ENCODE results near the gene IL1RL1. TPM values are rescaled to one million over a fixed set of nuclear protein-coding genes. Genes with fewer than 3 reads are reported as not detected.

The IL1RL1 gene
- total RNA-seq, 1 experiment from 2014 or later: not detected

DNA sequence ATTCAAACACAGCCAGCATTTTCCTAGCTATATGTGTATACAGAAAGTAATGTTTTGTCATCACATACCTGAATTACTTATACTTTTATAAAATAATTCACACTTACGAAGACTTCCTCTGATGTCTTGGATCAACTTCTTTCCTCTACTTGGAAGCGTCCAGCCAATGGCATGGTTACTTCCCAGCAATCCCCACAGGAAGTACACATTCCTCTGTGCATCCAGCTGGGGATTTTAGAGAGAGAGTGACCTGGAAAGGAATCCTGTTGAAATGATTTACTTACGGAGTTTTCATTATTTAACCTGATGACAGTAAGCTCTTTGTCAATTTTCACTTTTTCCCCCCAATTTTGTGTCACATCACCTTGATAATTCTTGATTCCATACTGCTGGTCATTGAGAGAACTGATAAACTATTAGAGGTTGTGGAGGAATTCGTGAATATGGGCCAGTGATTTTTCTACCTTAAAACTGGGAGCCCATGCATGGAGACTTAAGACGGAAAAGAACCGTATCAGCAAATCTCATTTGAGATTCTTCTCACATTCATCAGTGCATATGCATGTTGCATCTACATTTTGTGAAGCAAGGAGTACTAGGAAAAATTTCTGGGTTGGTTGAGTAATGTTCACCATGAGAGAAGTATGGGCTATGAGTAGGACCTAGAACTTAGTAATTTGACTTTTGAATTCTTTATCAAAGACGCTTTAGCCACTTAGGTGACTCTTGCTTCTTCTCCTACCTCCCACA lies 35.2 kb downstream of the IL1RL1 start (continued):
- TF ChIP-seq, protein P1, sequence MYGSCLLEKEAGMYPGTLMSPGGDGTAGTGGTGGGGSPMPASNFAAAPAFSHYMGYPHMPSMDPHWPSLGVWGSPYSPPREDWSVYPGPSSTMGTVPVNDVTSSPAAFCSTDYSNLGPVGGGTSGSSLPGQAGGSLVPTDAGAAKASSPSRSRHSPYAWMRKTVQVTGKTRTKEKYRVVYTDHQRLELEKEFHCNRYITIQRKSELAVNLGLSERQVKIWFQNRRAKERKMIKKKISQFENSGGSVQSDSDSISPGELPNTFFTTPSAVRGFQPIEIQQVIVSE (CRISPR knock-in tag; IDR thresholded peaks at IDR 0.05; ENCODE audit: borderline replicate concordance): no peak

DNA sequence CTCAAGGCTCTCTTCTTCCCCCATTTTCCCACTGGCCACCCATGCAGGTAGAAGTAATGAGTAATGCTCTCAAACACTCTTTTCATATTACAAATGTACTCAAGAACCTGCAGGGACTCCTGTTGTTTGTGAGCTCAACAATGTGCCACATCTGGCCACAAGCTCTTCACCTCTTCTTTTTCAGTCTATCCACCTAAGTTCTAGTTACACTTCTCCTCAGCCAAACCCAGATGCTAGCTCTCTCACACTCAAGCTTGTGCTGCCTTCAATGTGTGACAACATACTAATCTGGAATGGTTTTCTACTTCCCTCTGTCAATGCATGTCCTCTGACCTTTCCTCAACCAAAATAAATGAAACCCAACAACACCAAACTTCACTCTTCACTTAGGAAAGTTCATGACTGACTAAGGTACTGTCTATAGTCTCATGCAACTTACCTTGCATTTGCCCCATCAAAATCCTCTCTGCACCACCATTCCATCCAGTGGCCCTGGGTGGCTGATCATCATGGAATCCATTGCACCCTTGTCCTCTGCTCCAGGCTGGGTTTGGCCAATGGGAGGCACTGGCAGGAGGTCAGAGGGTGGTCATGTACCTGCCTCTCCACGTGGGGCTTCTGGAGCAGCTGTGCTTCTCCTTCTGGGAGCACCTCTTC lies 38.9 kb downstream of the IL1RL1 start:
- no peak for DNase-seq (ENCODE audit: low spot score)
- Mint-ChIP-seq H3K27ac (no peak overlapping the region), H3K4me1 (no peaks in the 10 kb centered on the region), H3K27me3 (ENCODE audit: low read depth) (peaks cover 10% of the 10 kb centered on the region; the same call in 1 of the 2 replicates), H3K4me3 (no peak overlapping the region), H3K9me3 (no peaks in the 10 kb centered on the region), H3K36me3 (no peaks in the 10 kb centered on the region)
- ChIA-PET POLR2A (no interaction called here), CTCF (interaction anchor here (0.9 kb wide), 1 partner anchor 184 kb away, joined by 4 read pairs; no protein-coding TSS in a partner anchor)
- ATAC-seq: no peak
- TF ChIP-seq KAT7 (CRISPR knock-in tag; IDR thresholded peaks at IDR 0.05; ENCODE audit: borderline replicate concordance) (no peak), MXD4 (CRISPR knock-in tag; IDR thresholded peaks at IDR 0.05; ENCODE audit: borderline replicate concordance) (no peak), ZNF263 (CRISPR knock-in tag; IDR thresholded peaks at IDR 0.05; ENCODE audit: low read depth) (no peak), IRF2 (CRISPR knock-in tag; IDR thresholded peaks at IDR 0.05; ENCODE audit: borderline replicate concordance, low read depth) (no peak), RELA (CRISPR knock-in tag; IDR thresholded peaks at IDR 0.05; ENCODE audit: borderline replicate concordance) (no peak), GTF2I (CRISPR knock-in tag; conservative IDR thresholded peaks at IDR 0.05) (no peak), NR1H2 (CRISPR knock-in tag; IDR thresholded peaks at IDR 0.05) (no peak), TCF7 (CRISPR knock-in tag; IDR thresholded peaks at IDR 0.05; ENCODE audit: low read depth) (no peak), SMAD3 (CRISPR knock-in tag; IDR thresholded peaks at IDR 0.05; ENCODE audit: borderline replicate concordance) (no peak)
- TF ChIP-seq, protein P2, sequence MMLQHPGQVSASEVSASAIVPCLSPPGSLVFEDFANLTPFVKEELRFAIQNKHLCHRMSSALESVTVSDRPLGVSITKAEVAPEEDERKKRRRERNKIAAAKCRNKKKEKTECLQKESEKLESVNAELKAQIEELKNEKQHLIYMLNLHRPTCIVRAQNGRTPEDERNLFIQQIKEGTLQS (CRISPR knock-in tag; conservative IDR thresholded peaks at IDR 0.05): no peak
- TF ChIP-seq, protein P3, sequence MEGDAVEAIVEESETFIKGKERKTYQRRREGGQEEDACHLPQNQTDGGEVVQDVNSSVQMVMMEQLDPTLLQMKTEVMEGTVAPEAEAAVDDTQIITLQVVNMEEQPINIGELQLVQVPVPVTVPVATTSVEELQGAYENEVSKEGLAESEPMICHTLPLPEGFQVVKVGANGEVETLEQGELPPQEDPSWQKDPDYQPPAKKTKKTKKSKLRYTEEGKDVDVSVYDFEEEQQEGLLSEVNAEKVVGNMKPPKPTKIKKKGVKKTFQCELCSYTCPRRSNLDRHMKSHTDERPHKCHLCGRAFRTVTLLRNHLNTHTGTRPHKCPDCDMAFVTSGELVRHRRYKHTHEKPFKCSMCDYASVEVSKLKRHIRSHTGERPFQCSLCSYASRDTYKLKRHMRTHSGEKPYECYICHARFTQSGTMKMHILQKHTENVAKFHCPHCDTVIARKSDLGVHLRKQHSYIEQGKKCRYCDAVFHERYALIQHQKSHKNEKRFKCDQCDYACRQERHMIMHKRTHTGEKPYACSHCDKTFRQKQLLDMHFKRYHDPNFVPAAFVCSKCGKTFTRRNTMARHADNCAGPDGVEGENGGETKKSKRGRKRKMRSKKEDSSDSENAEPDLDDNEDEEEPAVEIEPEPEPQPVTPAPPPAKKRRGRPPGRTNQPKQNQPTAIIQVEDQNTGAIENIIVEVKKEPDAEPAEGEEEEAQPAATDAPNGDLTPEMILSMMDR (IDR thresholded peaks at IDR 0.05): no peak
- TF ChIP-seq, protein P4, sequence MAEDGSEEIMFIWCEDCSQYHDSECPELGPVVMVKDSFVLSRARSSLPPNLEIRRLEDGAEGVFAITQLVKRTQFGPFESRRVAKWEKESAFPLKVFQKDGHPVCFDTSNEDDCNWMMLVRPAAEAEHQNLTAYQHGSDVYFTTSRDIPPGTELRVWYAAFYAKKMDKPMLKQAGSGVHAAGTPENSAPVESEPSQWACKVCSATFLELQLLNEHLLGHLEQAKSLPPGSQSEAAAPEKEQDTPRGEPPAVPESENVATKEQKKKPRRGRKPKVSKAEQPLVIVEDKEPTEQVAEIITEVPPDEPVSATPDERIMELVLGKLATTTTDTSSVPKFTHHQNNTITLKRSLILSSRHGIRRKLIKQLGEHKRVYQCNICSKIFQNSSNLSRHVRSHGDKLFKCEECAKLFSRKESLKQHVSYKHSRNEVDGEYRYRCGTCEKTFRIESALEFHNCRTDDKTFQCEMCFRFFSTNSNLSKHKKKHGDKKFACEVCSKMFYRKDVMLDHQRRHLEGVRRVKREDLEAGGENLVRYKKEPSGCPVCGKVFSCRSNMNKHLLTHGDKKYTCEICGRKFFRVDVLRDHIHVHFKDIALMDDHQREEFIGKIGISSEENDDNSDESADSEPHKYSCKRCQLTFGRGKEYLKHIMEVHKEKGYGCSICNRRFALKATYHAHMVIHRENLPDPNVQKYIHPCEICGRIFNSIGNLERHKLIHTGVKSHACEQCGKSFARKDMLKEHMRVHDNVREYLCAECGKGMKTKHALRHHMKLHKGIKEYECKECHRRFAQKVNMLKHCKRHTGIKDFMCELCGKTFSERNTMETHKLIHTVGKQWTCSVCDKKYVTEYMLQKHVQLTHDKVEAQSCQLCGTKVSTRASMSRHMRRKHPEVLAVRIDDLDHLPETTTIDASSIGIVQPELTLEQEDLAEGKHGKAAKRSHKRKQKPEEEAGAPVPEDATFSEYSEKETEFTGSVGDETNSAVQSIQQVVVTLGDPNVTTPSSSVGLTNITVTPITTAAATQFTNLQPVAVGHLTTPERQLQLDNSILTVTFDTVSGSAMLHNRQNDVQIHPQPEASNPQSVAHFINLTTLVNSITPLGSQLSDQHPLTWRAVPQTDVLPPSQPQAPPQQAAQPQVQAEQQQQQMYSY (CRISPR knock-in tag; IDR thresholded peaks at IDR 0.05): no peak
- TF ChIP-seq, protein P5, sequence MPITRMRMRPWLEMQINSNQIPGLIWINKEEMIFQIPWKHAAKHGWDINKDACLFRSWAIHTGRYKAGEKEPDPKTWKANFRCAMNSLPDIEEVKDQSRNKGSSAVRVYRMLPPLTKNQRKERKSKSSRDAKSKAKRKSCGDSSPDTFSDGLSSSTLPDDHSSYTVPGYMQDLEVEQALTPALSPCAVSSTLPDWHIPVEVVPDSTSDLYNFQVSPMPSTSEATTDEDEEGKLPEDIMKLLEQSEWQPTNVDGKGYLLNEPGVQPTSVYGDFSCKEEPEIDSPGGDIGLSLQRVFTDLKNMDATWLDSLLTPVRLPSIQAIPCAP (CRISPR knock-in tag; IDR thresholded peaks at IDR 0.05): no peak
- TF ChIP-seq, protein P6, sequence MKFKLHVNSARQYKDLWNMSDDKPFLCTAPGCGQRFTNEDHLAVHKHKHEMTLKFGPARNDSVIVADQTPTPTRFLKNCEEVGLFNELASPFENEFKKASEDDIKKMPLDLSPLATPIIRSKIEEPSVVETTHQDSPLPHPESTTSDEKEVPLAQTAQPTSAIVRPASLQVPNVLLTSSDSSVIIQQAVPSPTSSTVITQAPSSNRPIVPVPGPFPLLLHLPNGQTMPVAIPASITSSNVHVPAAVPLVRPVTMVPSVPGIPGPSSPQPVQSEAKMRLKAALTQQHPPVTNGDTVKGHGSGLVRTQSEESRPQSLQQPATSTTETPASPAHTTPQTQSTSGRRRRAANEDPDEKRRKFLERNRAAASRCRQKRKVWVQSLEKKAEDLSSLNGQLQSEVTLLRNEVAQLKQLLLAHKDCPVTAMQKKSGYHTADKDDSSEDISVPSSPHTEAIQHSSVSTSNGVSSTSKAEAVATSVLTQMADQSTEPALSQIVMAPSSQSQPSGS (CRISPR knock-in tag; IDR thresholded peaks at IDR 0.05; ENCODE audit: borderline replicate concordance, low read depth): no peak
- TF ChIP-seq, protein P7, sequence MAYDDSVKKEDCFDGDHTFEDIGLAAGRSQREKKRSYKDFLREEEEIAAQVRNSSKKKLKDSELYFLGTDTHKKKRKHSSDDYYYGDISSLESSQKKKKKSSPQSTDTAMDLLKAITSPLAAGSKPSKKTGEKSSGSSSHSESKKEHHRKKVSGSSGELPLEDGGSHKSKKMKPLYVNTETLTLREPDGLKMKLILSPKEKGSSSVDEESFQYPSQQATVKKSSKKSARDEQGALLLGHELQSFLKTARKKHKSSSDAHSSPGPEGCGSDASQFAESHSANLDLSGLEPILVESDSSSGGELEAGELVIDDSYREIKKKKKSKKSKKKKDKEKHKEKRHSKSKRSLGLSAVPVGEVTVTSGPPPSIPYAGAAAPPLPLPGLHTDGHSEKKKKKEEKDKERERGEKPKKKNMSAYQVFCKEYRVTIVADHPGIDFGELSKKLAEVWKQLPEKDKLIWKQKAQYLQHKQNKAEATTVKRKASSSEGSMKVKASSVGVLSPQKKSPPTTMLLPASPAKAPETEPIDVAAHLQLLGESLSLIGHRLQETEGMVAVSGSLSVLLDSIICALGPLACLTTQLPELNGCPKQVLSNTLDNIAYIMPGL (CRISPR knock-in tag; IDR thresholded peaks at IDR 0.05): no peak
- TF ChIP-seq, protein P8, sequence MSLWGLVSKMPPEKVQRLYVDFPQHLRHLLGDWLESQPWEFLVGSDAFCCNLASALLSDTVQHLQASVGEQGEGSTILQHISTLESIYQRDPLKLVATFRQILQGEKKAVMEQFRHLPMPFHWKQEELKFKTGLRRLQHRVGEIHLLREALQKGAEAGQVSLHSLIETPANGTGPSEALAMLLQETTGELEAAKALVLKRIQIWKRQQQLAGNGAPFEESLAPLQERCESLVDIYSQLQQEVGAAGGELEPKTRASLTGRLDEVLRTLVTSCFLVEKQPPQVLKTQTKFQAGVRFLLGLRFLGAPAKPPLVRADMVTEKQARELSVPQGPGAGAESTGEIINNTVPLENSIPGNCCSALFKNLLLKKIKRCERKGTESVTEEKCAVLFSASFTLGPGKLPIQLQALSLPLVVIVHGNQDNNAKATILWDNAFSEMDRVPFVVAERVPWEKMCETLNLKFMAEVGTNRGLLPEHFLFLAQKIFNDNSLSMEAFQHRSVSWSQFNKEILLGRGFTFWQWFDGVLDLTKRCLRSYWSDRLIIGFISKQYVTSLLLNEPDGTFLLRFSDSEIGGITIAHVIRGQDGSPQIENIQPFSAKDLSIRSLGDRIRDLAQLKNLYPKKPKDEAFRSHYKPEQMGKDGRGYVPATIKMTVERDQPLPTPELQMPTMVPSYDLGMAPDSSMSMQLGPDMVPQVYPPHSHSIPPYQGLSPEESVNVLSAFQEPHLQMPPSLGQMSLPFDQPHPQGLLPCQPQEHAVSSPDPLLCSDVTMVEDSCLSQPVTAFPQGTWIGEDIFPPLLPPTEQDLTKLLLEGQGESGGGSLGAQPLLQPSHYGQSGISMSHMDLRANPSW (CRISPR knock-in tag; conservative IDR thresholded peaks at IDR 0.05; ENCODE audit: low read depth): no peak
- TF ChIP-seq, protein P1 (CRISPR knock-in tag; IDR thresholded peaks at IDR 0.05; ENCODE audit: borderline replicate concordance): no peak

All from WTC11 (cell line).